Activated T-cell treated with anti-CD3 and anti-CD28 coated beads, Interleukin-2, amount 50 U/mL, for 24 hours (primary cell): ENCODE measurements around the gene RAPGEFL1.

Source experiments
- DNase-seq: peaks from one replicate; pipeline ENCODE4 v3.0.0-alpha.2; 2020
- H3K27ac Mint-ChIP-seq: 2 replicates; pipeline ENCODE4 v1.8.0; 2020; ENCODE audit warnings: mild to moderate bottlenecking, mixed read lengths
- H3K27me3 Mint-ChIP-seq: 2 replicates; pipeline ENCODE4 v1.8.0; 2020; ENCODE audit warnings: mixed read lengths
- H3K36me3 Mint-ChIP-seq: 2 replicates; pipeline ENCODE4 v1.8.0; 2020; ENCODE audit warnings: low read depth, mixed read lengths
- H3K4me1 Mint-ChIP-seq: 2 replicates; pipeline ENCODE4 v1.8.0; 2020; ENCODE audit warnings: low read depth, mixed read lengths
- H3K4me3 Mint-ChIP-seq: 2 replicates; pipeline ENCODE4 v1.8.0; 2020; ENCODE audit warnings: mild to moderate bottlenecking, moderate library complexity, mixed read lengths
- H3K9me3 Mint-ChIP-seq: 2 replicates; pipeline ENCODE4 v1.8.0; 2020; ENCODE audit warnings: mixed read lengths

RAPGEFL1 gene

DNA sequence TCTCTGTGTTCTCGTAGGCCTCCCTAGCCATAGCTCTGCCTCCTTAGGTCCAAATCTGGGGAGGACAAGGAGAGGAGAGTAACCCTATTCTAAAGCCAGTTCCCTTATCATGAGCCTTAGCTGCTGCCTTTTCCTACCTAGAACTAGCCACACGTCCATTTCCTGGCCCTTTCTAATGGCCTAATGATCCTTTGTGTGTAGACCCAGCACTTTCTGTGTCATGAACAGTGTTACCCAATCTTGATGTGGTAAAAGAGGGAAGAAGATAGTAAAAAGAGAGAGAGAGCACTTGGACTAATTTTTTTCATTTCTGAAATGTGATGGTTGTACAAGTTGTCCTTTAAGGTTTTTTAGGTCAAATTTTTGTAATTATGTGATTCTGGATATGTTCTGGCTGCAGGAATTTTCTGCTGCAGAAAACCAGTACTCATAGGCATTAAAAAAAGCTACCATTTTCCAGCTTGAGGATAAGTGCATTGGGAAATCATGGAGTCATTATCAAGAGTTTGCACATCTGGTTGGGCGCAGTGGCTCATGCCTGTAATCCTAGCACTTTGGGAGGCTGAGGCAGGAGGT lies 18.7 kb upstream of the RAPGEFL1 start:
- H3K36me3 Mint-ChIP-seq, result peaks cover 77% of the 10 kb centered on the region
- peaks cover 36% of the 10 kb centered on the region for H3K4me1 Mint-ChIP-seq
- no peaks in the 10 kb centered on the region for H3K9me3 Mint-ChIP-seq
- peak overlapping the region; percentile 82 for H3K27ac Mint-ChIP-seq
- H3K27me3 Mint-ChIP-seq, result no peaks in the 10 kb centered on the region
- no peak overlapping the region for H3K4me3 Mint-ChIP-seq
- DNase-seq, result no peak

DNA sequence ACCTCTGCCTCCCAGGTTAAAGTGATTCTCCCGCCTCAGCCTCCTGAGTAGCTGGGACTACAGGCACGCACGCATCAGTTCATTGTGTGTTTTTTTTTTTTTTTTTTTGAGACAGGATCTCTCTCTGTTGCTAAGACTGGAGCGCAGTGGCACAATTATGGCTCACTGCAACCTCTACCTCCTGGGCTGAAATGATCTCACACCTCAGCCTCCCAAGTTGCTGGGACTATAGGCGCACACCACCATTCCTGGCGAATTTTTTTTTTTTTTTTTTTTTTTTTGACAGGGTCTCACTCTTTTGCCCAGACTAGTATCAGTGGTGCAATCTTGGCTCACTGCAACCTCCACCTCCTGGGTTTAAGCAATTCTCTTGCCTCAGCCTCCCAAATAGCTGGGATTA lies 17.8 kb upstream of the RAPGEFL1 start:
- H3K27me3 Mint-ChIP-seq, result no peaks in the 10 kb centered on the region
- no peak overlapping the region for H3K4me3 Mint-ChIP-seq

DNA sequence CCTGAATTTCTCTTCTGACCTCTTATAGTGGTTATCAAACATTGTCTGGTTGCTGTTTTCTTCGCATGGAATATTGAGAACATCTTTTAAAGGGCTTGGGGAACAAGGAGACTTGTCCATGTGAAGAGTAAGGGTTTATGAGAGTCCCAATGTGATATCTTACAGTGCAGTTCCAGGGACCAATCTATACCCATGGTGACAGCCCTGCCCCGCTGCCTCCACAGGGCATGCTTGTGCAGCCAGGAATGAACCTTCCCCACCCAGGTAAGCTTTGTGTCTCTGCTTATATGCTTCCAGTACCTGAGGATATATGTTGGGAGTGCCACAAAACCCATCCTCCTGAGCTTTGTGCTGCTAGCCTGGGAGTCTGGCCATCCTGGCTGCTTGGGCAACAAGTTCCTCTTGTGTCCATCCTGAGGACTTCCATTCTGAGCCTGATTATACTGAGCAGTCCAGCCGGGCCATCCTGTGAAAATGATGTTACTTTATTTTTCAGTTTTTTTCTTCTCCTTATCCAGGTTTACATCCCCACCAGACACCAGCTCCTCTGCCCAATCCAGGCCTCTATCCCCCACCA lies 9.5 kb upstream of the RAPGEFL1 start:
- peak overlapping the region; percentile 60 for H3K27ac Mint-ChIP-seq
- no peak for DNase-seq
- peaks cover 94% of the 10 kb centered on the region for H3K36me3 Mint-ChIP-seq
- no peaks in the 10 kb centered on the region for H3K27me3 Mint-ChIP-seq
- H3K4me1 Mint-ChIP-seq, result peaks cover 8% of the 10 kb centered on the region
- no peaks in the 10 kb centered on the region for H3K9me3 Mint-ChIP-seq
- no peak overlapping the region for H3K4me3 Mint-ChIP-seq

More for the DNA sequence above, 17.8 kb upstream of the RAPGEFL1 start:
- peak overlapping the region; percentile 47 for H3K27ac Mint-ChIP-seq
- H3K4me1 Mint-ChIP-seq, result peaks cover 30% of the 10 kb centered on the region
- H3K36me3 Mint-ChIP-seq, result peaks cover 77% of the 10 kb centered on the region
- no peaks in the 10 kb centered on the region for H3K9me3 Mint-ChIP-seq
- DNase-seq, result no peak

DNA sequence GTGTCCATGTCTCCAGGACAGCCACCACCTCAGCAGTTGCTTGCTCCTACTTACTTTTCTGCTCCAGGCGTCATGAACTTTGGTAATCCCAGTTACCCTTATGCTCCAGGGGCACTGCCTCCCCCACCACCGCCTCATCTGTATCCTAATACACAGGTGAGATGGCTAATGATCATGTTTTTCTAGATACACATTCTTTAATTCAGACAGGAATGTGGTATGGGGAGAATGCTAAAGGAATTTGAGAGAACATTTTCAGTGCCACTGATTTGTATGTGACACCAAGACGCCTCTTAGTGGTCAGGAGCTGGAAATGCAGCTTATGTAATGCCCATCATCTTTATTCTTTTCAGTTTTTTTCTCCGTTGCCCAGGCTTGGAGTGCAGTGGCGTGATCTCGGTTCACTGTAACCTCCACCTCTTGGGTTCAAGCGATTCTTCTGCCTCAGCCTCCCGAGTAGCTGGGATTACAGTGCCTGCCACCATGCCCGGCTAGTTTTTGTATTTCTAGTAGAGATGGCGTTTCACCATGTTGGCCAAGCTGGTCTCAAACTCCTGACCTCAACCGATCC lies 8.9 kb upstream of the RAPGEFL1 start:
- Mint-ChIP-seq H3K27me3 (no peaks in the 10 kb centered on the region), H3K27ac (peak overlapping the region; percentile 31), H3K36me3 (peaks cover 95% of the 10 kb centered on the region), H3K4me1 (peaks cover 8% of the 10 kb centered on the region), H3K4me3 (no peak overlapping the region), H3K9me3 (no peaks in the 10 kb centered on the region)
- no peak for DNase-seq

DNA sequence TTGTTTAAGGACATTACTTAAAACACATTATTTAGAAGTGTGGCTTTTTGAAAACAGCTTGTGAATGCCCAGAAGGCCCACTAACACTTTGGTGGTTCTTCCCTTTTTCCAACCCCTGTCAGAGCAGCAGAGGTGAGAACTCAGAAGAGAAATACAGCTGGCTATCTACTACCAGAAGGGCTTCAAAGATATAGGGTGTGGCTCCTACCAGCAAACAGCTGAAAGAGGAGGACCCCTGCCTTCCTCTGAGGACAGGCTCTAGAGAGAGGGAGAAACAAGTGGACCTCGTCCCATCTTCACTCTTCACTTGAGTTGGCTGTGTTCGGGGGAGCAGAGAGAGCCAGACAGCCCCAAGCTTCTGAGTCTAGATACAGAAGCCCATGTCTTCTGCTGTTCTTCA lies 6.9 kb upstream of the RAPGEFL1 start:
- H3K4me3 Mint-ChIP-seq, result no peak overlapping the region
- peaks cover 91% of the 10 kb centered on the region for H3K36me3 Mint-ChIP-seq
- no peaks in the 10 kb centered on the region for H3K9me3 Mint-ChIP-seq
- DNase-seq, result no peak
- peaks cover 7% of the 10 kb centered on the region for H3K4me1 Mint-ChIP-seq
- no peaks in the 10 kb centered on the region for H3K27me3 Mint-ChIP-seq
- H3K27ac Mint-ChIP-seq, result no peak overlapping the region

DNA sequence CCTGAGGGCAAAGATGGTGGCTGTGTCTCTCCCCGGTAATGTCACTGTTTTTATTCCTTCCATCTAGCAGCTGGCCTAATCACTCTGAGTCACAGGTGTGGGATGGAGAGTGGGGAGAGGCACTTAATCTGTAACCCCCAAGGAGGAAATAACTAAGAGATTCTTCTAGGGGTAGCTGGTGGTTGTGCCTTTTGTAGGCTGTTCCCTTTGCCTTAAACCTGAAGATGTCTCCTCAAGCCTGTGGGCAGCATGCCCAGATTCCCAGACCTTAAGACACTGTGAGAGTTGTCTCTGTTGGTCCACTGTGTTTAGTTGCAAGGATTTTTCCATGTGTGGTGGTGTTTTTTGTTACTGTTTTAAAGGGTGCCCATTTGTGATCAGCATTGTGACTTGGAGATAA lies 5.5 kb upstream of the RAPGEFL1 start:
- H3K36me3 Mint-ChIP-seq, result peaks cover 91% of the 10 kb centered on the region
- peaks cover 13% of the 10 kb centered on the region for H3K4me1 Mint-ChIP-seq
- DNase-seq, result no peak
- H3K9me3 Mint-ChIP-seq, result no peaks in the 10 kb centered on the region
- H3K4me3 Mint-ChIP-seq, result no peak overlapping the region
- no peaks in the 10 kb centered on the region for H3K27me3 Mint-ChIP-seq
- peak overlapping the region; percentile 68 for H3K27ac Mint-ChIP-seq

DNA sequence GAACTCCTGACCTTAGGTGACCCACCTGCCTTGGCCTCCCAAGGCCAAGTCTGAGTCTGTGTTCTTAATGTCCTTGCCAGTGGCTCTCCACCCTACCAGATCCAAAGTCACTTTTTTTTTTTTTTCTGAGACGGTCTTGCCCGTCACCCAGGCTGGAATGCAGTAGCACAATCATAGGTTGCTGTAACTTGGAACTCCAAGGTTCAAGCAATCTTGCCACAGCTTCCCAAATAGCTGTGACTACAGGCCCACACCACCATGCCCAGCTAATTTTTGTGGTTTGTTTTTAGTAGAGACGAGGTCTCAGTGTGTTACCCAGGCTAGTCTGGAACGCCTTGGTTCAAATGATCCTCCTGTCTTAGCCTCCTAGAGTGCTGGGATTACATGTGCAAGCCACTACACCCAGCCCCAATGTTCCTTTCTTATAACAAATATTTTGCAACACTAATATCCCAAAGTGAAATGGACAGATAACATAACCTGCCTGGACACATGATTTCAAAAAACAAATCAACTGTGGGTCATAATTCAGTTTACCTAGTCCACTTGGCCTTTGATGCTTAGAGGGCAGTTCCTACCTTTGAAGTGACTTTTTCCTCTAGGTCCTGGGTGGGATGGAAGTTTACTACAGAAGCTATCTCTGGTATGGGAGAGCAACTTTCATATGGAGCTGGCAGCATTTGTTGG lies 4.0 kb upstream of the RAPGEFL1 start:
- DNase-seq, result no peak
- Mint-ChIP-seq H3K9me3 (no peaks in the 10 kb centered on the region), H3K27ac (peak overlapping the region; percentile 66), H3K27me3 (no peaks in the 10 kb centered on the region), H3K4me1 (peaks cover 15% of the 10 kb centered on the region), H3K36me3 (peaks cover 81% of the 10 kb centered on the region), H3K4me3 (no peak overlapping the region)

DNA sequence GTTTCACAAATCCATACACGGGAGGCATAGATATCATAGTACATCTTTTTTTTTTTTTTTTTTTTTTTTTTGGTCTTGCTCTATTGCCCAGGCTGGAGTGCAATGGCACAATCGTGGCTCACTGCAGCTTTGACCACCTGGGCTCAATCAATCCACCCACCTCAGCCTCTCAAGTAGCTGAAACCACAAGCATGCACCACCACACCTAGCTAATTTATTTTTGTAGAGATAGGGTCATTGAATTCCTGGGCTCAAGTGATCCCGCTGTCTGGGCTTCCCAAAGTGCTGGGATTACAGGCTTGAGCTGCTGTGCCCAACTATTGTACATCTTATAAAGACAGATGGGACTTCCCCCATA lies 3.5 kb upstream of the RAPGEFL1 start:
- no peak for DNase-seq
- Mint-ChIP-seq H3K27ac (no peak overlapping the region), H3K4me3 (no peak overlapping the region), H3K4me1 (peaks cover 17% of the 10 kb centered on the region), H3K9me3 (no peaks in the 10 kb centered on the region), H3K36me3 (peaks cover 78% of the 10 kb centered on the region), H3K27me3 (no peaks in the 10 kb centered on the region)

DNA sequence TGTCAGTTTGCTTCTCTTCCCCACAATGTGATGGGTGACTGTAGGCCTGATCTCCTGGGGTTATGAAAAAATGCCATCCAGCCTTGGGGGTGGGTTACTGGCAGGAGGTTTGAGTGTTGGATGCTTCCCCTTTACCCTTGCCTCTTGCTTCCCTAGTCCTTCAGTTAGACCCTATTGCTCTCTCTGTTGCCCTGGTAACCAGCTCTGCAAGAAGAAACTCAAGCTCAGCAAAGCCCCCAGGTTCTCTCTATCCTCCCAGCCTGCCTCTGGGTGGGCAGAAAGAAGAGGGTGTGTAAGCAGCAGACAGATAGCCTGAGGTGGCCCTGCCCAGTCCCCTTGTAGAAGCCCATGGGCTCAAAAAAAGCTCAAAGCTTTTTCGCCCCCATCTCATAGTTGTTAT lies 2.8 kb upstream of the RAPGEFL1 start:
- H3K4me3 Mint-ChIP-seq, result no peak overlapping the region
- peaks cover 70% of the 10 kb centered on the region for H3K36me3 Mint-ChIP-seq
- no peak overlapping the region for H3K27ac Mint-ChIP-seq

DNA sequence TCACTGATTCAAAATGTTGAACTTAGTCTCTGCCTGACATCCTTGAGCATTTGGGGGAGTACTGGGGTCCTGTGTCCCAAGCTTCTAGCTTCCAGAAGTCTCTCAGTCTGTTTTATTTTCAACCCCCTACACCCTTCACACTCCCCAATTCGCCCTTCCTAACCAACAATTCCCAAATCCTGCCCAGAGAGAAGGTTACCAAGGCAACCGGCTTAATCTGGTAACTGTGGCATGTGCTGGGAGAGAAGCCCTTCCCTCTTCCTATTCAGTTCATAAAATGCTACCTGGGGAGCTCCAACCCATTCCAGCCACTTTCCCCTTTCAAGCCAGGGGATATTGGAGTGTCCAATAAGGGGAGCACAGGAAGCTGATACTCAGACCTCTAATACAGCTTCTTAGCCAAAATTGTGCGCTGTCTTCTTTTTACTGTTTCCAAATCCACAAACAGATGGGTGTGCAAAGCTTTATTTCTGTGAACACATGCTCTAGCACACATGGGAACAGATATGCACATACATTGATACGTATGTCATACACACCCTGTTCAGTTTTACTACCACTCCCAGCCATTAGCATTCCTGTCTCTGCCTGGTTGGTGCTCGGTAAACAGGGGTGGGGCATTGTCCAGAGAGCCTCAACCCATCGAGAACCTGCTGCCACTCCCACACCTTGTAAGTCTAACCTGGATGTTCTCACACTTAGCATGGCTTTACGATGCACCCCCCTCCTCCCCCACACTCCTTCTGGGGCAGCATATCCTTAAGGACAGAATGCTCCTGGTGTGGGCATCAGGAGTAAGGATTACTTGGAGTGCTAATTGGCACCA lies 1.1 kb upstream of the RAPGEFL1 start:
- Mint-ChIP-seq H3K4me1 (peaks cover 17% of the 10 kb centered on the region), H3K27me3 (no peaks in the 10 kb centered on the region), H3K9me3 (no peaks in the 10 kb centered on the region), H3K36me3 (peaks cover 56% of the 10 kb centered on the region), H3K27ac (no peak overlapping the region), H3K4me3 (no peak overlapping the region)
- DNase-seq, result no peak

More for the DNA sequence above, 2.8 kb upstream of the RAPGEFL1 start:
- H3K9me3 Mint-ChIP-seq, result no peaks in the 10 kb centered on the region
- DNase-seq, result no peak
- peaks cover 17% of the 10 kb centered on the region for H3K4me1 Mint-ChIP-seq
- H3K27me3 Mint-ChIP-seq, result no peaks in the 10 kb centered on the region

DNA sequence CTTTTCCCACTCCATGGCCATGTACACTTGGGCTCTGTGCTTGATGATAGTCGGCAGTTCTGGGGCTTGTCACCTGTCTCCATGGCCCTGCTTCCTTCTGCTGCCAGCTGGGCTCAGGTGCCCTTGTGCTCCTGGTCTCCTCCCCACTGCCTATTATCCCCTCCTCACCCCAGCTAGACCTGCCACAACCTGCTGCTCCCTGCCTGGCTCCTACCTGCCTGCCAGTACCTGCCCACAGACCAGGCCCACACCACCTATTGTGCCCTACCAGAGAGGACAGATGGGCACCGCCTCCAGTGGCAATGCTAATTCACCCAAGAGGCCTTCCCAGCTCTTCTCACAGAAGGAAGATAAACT lies 538 bp upstream of the RAPGEFL1 start:
- no peak for DNase-seq
- Mint-ChIP-seq H3K9me3 (no peaks in the 10 kb centered on the region), H3K4me1 (peaks cover 15% of the 10 kb centered on the region), H3K27me3 (no peaks in the 10 kb centered on the region), H3K27ac (peak overlapping the region; percentile 69), H3K4me3 (peak overlapping the region; percentile 54), H3K36me3 (peaks cover 50% of the 10 kb centered on the region)

DNA sequence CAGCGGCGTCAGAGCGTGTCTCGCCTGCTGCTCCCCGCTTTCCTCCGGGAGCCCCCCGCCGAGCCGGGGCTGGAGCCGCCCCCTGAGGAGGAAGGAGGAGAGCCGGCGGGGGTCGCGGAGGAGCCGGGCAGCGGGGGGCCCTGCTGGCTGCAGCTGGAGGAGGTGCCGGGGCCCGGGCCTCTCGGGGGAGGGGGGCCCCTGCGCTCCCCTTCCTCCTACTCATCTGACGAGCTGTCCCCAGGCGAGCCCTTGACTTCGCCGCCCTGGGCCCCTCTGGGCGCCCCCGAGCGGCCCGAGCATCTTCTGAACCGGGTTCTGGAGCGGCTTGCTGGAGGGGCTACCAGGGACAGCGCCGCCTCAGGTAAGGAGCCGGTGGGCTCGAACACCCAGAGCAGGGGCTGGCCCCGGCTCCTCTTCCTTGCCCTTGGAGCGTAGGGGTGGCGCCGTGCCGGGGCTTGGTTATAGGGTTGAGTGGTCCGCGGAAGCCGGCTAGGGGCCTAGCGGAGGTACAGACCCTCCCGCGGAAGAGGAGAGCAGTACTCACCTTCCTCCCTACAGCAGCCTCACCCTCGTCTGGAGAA lies 841 bp downstream of the RAPGEFL1 start:
- Mint-ChIP-seq H3K36me3 (peaks cover 36% of the 10 kb centered on the region), H3K4me1 (peaks cover 15% of the 10 kb centered on the region), H3K9me3 (no peaks in the 10 kb centered on the region), H3K4me3 (peak overlapping the region; percentile 25), H3K27me3 (no peaks in the 10 kb centered on the region), H3K27ac (no peak overlapping the region)
- no peak for DNase-seq

DNA sequence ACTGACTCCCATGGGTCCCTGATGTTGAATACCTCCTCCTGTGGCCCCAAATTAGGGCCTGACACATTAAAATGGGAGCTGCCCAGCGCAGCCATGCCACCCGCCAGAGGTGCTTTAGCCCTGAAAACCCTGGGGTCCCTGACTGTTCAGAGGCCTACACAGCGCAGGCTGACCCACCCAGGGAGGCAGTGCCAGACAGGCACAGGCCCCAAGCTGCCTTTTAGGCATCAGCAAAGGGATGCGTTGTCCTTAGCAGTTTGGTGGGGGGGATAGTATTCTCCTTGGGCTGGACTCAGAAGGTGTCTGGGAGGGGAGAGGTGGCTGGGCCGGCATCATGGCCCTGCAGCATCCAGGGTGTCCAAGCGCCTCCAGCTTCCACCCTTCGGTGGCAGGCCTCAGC lies 1.4 kb downstream of the RAPGEFL1 start:
- Mint-ChIP-seq H3K27ac (no peak overlapping the region), H3K4me3 (peak overlapping the region; percentile 25), H3K9me3 (no peaks in the 10 kb centered on the region), H3K4me1 (peaks cover 15% of the 10 kb centered on the region), H3K36me3 (peaks cover 31% of the 10 kb centered on the region), H3K27me3 (no peaks in the 10 kb centered on the region)
- DNase-seq, result no peak

DNA sequence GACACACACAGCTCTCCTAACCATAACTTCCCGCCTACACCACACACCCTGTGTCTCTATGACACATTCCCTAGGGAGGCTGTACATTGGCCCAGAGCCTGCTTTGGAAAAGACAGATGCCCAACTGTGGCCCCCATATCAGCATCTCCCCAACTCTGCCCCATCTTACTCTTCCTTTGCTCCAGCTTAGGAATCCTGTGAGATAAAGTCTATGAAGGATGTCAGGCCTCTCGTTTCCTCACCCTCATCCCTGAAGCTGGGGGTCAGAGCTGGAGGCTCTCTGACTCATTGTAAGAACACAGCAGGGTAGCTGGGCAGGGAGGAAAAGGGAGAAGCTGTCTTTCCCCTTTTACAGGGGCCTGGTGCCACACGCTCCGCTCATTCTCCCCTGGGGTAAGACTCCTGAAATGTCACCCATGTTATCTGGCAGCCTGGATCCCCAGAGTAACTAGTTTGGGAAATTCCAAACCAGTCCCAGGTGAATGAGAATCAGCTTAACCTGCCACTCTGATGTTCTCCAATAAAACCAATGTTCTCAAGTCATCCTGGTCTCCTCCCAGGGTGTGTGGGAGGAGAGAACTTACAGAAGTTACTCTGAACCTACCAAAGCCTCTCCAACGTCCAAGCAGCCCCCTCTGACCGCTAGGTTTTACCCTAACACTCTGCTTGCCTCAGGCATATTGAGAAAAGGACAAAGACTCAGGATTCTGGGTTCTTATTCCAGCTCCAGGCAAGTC lies 2.8 kb downstream of the RAPGEFL1 start:
- Mint-ChIP-seq H3K9me3 (no peaks in the 10 kb centered on the region), H3K36me3 (peaks cover 21% of the 10 kb centered on the region), H3K4me1 (peaks cover 15% of the 10 kb centered on the region), H3K27me3 (no peaks in the 10 kb centered on the region), H3K27ac (no peak overlapping the region), H3K4me3 (no peak overlapping the region)
- no peak for DNase-seq
